ENCODE results near the gene FIGN.
A peak's percentile ranks its signal among the peaks of the same experiment; 100 is the strongest.

Gene FIGN

DNA sequence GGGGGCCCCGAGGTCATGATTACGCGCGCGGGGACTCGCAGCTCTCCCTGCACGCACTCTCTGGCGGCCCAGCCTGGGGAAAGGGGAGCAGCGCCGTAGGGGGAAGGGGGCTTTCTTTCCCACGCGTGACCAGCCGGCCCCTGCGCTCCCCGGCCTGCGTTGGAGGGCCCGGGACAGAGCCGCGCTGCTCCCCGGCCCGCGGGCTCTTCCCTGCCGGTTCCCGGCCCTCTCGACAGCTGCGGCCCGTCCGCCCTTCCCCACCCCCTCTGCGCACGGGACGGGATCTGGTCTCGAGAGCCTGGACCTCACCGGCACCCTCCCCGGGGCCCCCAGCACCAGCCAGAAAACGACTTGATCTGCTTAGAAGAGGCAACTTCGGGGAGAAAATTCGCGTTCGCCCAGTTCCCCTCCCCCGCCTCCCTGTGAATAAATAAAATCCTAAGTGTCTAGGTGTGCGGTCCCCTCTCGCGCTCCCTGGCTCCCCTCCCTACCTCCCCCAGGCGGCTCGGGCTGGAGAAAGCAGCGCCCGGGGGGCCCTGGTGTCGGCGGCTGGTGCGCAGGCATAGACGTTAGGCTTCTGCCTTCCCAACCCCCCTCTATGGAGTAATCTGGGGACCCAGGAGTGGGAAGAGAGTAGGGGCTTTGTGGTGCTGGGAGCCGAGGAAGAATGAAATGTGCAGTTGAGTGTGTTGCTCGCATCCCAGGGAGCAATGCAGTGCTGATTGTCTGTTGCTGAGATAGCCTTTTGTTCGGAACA is 803 bp upstream of the FIGN start:
- peak in 5 of 14 donors; percentile 33 to 77 (median 57) for DNase-seq

DNA sequence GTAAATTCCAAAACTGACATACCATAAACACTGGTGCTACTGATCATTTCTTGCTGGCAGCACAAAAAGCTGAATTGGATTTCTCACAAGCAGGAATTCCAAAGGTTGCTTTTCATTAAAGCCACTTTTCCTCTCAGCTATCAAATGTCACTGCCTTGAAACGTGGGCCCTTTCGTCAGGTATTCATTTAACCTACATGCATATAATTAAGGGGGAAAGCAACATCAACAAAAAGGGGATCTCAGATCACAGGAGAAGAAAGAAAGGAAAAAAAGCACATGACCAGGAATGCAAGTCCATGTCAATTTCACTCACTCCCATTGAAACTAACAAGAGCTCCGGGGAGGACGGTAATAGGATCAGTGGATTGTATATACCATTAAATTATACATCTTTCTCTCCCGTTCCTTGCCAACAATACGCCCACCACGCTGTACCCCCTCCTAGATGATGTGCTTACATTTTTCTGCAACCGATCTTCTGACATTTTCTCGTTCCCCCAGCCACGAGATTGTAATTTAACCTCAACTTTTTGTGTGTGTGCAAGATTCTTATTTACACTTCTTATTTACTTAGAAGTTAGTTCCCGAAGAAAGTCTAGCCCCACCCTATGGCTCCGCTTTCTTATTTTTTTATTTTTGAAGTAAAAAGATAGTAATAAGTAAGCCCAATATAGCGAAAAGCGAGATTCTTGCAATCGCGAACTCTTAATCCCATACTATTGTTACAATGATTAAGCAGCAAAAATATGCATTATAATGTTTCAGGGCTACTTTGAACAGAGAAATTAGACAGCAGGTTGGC is 725 bp downstream of the FIGN start:
- DNase-seq = peak in 2 of 14 donors; percentile 34 to 70

DNA sequence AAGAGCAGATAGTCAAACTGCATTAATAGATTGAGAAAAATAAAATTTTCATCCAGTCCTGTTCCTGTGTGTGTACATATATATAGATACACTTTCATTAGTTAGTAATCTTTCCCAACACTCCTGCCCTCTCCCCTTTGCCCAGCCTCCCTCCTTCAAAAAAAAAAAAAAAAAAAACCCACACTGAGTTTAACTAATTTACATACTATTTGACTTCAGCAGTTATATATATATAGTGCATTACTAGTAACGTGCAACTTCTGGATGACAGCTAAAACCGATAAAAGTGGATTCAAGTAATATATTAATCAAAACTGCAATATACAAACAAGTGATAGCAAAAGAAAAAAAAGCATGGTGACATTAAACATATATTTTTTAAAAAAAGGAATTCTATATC is 1.4 kb downstream of the FIGN start:
- DNase-seq = no peak

DNA sequence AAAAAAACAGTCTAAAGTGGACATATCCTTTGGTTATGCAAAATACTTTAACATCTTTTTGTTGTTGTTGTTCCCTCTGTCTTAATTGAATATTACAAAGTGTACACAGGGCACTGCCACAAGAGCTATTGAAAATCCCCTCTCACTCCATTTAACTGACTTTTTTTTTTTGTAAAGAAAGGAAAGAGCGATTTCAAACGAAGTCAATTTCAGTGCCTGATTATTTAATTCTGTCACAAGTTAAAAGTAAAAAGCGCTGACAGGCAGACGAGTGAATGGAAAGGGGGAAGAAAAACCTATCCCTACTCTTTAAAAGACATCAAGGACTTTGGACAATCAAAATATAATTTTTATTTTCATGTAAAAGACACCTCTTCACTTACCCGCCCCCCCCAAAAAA is 1.9 kb downstream of the FIGN start:
- DNase-seq = no peak

DNA sequence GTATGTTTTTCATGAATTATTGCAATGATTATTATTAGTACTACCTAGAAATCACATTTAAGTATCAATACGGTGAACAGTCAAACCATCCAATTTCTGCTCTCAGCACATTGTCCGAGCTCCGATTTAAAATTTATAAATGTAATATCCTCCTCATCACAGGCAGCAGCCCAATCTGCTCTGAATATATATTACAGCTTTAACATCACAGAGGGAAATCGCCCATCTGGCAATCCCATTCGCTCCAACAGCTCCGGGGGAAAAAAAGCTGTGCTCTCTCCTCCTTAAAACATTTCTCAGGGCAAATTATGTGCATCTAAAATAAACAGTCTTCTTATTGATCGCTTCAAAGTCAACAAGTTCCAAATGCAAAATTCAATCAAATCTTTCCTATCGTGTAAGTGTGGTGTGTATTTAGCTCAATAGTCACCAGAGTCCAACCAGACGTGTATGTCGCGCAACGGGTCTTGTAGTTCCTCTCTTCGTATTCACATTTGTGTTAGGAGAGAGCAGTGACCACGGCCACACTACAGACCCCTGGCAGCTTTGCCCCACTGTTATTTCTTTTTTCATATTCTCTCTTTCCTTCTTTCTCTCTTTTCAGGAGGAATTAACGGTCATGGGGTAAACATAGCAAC is 2.4 kb downstream of the FIGN start:
- DNase-seq = peak in 3 of 14 donors; percentile 9 to 65 (median 9)

DNA sequence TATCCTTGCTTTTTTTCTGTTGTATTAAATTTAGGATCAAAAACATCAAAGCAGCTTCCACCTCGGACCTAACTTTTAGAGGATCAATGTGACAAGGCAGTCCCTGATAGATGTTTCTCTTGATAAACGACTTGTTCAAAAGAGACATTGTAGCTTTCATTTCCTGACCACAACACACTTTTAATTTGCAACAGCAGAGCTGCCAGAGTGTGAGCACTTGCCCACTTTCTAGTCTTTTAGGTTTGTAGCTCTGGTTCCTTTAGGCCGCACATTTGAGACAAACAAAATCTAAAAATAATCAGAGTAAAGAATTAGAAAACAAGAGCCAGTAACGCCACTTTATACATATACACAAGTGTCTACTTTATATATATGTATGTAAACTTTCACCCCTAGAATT is 3.1 kb downstream of the FIGN start:
- DNase-seq = peak in 1 of 14 donors; percentile 10

DNA sequence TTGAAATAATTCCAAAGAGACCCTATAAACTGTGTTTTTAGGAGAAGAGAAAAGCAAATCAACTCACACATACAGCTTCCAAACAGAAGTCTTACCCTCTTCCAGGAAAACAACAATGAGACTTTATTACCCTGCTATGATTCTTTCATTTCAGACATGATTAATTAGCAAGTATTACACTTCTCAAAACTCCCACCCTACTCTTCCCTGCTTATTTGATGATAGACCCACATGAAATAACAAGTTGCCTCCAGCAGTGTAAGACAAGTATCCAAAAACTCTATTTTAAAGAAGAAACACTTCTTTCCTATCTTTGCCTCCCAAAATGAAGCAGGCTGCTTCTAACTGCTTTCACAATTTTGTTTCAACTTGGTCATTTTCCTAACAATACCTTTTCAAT is 4.1 kb downstream of the FIGN start:
- DNase-seq = no peak

DNA sequence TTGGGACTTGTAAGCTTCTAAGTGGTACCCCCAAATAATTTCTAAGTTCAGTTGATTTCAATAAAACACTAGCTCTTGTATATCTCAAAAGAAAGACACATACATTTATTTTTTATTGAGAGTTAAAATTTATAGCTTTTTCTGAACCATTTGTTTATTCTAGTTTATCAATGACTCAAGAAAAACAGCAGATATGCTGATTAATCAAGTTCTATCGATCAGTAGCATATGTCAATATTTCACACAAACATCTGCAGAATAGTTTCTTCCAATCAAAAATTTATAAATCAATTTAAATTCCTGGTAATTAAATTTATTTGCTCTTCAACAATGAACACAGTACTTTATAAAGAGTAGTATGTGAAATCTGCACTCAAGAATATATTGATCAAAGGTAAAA is 5.3 kb downstream of the FIGN start:
- DNase-seq = no peak

DNA sequence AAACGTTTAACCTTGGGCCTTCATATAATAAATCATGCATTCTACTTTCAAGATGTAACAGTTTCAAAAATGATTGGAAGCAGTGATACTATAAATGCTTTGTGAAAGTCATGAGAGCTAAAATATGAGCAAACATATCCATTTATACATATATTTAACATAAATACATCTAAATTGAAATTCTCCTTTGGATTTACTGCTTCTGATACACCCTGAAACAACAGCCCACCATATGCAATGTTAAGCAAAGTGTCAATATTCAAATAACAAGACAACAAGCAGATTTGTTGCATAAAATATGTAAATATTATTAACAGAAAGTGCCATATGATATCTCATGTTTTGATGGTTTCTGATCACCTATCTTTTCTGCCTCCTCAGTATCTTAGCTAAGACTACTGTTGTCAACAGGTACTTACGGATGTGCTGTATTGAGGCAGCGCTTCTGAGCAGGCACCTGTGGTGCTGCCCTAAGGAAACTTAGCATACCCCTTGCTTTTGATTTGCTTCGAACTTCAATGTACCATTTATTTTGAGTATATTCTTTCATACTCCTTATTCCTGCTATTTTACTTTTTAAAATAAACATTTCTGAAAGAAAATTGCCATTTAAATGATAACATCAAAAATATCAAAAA is 6.1 kb downstream of the FIGN start:
- no peak for DNase-seq

DNA sequence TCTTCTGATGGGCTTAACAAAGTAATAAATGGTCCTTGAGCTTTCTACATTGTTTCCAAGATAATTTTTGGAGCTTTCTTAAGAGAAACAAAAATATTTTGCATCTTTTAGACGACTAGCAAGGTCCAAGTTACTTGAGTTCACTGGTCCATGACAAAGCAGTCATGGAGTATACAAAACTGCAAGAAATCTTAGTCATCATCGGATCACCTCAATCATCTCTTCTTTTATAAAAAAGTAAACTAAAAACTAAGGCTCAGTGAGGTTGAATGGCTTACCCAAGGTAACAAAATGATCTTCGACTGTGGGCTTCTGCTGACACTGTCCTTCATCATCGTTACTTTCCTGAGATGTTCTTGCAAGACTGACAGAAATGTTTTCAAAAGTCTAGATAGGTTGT is 11.9 kb downstream of the FIGN start:
- DNase-seq = no peak

DNA sequence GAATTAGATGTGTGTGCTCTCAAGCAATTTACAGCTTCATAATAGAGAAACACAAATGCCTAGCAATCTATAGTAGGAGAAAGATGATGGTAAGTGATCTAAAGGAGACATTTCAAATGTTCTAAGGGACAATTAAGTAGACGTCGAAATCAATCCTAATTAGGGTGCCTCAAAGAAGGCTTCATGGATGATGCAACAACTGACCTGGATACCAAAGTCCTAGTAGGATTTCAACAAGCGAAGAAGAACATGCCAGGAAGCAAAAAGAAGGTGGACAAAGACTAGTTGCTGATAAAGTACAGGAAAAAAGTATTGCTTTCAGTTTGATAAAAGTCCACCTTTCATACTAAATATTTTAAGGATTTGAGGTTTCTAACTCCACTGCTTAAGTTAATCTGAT is 12.5 kb downstream of the FIGN start:
- no peak for DNase-seq

DNA sequence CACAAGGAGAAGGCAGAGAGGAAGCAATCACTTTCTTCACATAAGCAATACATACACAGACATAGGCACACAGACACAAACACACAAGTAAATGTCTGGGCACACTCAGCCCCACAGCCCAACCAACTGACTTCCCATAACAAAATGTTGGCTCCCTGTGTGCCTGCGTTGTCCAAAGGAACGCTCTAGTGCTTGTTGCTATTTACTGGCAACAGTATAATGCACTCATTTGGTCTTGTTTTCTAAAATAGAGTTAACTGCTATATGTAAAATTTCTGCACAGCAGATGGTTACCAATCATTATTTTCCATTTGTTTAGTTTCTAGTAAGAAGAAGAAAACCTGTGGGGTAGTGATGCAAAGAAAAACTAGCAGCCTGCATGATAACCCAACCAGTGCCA is 16.5 kb downstream of the FIGN start:
- DNase-seq = peak in 2 of 14 donors; percentile 22 to 26

DNA sequence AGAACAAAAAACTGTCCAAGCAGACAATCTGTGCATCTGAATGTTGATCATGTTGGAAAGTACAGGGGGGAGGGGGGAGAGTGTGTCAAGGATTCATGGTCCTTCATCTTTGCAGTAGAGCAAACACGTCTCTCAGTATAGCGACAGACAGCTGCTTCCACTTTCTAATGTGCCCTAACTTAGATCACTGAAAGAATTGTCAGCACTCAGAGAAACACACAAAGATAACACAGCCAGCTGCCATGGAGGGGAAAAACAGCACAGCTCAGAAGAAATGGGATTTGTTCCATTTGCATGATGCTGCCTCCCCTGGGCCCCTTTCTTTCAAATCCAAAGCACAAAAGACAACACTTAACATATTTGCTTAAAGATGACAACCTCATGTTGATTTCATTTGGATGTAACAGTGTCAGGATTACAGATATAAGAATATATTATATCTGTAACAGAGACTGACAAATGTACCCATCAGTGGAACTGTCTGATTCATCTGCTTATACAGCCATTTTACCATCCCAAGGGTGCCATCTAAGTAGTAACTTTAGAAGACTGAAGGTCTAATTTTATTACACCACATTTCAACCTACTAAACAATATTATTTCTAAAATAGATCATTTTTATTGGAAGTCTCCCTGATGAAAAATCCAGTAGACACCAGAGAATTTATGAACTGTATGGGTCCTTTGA is 17.7 kb downstream of the FIGN start:
- peak in 2 of 14 donors; percentile 12 to 36 for DNase-seq

DNA sequence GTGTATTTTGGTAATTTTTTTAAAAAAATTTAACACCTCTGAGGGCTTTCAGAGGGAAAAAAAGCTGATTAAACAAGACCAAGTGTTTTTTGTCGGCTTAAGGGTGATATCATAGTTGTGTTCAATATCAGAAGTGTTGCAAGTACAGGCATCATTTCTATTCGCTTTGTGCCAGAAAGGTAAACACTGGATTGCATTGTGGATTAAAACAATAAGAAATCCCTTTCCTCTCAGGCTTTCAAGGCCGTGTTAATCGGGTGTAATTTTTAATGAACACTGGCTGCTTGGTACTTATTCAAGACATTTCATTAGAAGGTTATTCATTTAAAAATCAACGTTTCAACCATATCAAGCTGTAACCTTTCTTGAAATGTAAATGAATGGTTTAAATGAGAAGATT is 18.3 kb downstream of the FIGN start:
- DNase-seq = no peak

DNA sequence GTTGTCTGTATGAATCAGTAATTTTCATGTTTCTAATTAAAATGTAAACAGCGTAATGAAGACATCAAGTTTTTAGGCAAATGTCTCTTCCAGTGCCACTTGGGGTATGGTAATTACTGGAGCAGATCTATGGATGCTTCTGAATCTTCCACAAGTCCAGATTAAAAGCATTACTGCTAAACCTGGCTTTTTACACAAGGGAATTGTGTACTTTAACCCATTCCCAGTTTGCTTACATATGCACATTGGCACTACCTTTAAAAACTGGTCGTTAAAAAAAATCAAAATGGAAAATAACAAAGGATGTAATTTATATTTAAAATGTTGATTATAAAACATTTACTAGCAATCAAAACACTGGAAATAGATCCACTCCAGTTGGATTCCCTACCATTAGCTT is 19.7 kb downstream of the FIGN start:
- no peak for DNase-seq

DNA sequence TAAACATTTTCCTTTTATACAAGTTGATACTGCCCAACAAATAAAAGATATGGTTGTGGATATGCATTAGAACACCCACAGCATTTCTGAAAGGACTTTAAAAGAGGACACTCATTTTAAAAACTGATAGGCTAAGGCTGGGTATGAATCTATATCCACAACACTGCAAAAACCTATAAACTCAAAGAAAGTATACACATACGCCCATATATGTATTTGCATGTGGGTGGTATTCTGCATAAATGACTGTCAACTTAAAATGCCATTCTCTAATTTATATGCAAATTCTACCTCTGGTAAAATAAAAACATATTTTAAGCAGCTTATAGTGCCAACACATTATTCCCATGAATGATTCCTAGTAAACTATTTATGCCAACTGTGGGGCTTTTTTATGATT is 20.1 kb downstream of the FIGN start:
- no peak for DNase-seq

DNA sequence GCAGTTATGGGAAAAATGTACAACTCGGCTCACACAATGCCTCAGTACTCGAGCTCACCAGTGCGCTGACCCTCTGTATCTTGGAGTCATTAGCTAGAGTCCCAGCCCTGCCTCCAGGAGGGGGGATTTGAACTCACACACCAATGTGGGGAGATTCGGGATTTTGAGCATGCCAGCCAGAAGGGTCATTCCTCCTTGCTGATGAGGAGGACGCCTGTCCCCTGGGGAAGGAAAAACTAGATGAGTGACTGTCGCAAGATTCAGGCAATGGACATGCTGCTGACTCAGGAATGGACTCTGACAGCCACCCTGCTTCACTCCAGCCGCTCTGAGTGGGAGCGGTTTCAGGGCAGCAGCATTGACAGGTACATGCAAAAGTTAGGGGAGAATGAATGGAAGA is 20.6 kb downstream of the FIGN start:
- peak in 1 of 14 donors; percentile 42 for DNase-seq

DNA sequence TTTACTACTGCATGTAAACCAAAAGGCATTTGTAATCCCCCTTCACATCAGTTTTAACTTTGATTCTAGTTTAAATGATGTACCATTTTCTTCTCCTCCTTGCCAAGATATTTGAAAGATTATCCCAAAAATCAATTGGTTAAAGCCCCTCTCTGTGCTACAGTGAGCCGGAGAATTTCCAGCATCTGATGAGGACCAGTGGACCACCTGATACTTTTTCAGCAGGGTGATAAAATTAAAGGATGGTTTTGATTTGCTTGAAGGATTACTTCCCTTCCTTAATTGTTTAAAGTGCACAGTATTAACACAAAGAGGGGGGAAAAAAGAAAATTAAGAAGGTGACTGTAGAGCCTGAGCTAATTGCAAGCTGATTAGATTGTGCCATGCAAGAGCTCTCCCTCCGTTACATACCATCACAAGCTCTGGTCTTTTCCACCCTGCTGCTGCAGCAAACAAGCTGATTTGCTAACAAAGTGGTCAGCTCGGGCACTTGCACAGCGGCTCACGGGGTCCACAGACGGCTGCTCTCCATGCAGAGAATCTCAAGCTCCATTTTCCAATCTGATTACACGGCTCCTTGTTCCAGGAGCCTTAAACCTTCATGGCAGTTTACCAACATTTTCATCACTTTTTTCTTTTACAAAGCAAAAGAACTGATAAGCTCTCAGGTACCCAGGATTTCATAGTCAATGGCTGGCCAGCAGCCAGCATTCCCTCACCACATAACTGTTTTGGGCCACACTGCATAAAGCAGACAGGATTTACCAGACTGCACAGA is 22.1 kb downstream of the FIGN start:
- peak in 2 of 14 donors; percentile 9 to 31 for DNase-seq

DNA sequence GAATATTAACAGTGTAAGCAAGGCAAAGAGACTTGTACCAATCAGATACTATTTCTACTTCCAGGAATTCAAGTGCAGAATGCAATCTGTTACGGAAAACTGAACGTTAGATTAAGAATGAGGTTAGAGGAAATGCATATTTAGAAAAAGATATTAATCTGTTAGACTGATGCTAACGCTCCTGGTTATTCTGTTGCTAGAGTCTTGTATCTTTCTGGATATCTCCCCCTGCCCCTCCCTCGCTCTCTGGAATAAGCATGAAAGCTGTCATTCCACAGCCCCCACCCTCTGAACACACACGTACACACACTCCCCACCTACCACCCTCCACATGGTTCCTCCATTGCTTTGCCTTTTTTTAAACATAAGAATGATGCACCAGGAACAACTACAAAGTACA is 24.1 kb downstream of the FIGN start:
- no peak for DNase-seq

DNA sequence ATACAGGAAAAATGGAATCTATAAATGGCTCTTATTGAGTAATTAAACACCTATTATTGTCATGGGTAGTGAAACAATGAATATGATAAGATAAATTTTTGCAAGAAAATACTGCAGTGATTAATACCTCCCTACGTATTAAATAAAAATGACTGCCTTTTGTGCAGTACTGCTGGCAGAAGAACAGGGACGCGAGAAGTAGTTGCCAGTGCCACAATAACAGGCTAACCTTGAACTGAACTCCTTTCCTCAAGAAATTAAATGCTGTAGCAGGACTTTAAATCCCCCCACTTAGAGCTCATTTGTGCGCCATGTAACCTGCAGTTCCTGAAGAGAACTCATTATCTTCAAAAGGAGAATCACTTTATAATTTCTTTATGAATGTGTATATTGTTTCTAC is 24.6 kb downstream of the FIGN start:
- DNase-seq = no peak

DNA sequence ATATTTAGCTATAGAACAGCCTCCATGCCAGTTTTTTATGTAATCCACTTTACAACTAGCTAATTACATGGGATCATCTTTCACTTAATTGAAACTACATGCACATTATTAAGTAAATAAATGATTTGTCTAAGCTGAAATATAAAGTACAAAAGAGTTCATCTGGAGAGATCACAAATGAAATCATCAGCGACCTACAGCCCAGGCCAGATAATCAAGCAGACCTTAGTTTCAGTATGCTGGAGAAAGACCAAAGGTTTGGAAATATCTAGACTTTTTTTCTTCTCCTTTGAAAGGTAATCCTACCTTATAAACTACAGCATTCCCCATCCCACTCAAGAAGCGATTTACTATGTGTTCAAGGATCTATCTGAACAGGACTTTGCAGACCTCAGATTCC is 26.5 kb downstream of the FIGN start:
- DNase-seq = no peak

DNA sequence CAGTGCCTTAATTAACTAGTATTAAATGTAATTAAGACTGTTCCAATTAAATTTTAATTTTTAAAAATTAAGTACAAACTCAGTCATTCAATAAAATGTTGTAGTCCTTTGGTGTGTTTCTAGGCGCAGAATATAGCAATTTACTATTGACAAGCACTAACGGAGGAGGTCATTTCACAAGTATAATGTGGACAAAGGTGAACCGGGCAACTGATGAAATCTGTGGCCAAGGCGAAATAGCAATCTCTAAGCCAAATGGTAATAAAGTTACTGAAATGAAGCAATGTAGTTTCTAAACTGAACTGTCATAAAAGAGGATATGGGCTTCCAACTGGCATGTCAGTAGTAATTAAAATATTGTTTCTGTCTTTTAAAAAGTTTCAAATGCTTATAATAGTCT is 27.5 kb downstream of the FIGN start:
- DNase-seq = no peak
